Globus pallidus (tissue), 1 donor: ENCODE results near the gene BBIP1.

ENCODE experiments used
- DNase-seq: peaks from one replicate; pipeline ENCODE4 v3.0.0-alpha.2; 2015; ENCODE audit warnings: low spot score

The BBIP1 gene

GRCh38 chr10:110881905-110882304 lies 37.1 kb downstream of the BBIP1 start:
- no peak for DNase-seq

- no peak for DNase-seq
These were observed 37.7 kb downstream of the BBIP1 start for GRCh38 chr10:110881247-110881646.

- no peak for DNase-seq
These were observed 39.0 kb downstream of the BBIP1 start for GRCh38 chr10:110880012-110880411.

GRCh38 chr10:110876788-110877187 lies 42.2 kb downstream of the BBIP1 start:
- no peak for DNase-seq

GRCh38 chr10:110876000-110876399 lies 43.0 kb downstream of the BBIP1 start:
- DNase-seq, result no peak

- no peak for DNase-seq
These were observed 45.0 kb downstream of the BBIP1 start for GRCh38 chr10:110873951-110874350.

GRCh38 chr10:110872984-110873923 lies 45.7 kb downstream of the BBIP1 start:
- DNase-seq, result no peak

GRCh38 chr10:110872145-110872983 lies 46.6 kb downstream of the BBIP1 start:
- peak; percentile 73 for DNase-seq

- peak; percentile 99 for DNase-seq
These were observed 47.5 kb downstream of the BBIP1 start, which contains the start of gene PDCD4 for GRCh38 chr10:110871298-110872084. Gene PDCD4, plus strand, starts transcription at chr10:110871928. Its CDS starts 4,100 bp downstream, at chr10:110876028.

- no peak for DNase-seq
These were observed 48.1 kb downstream of the BBIP1 start for GRCh38 chr10:110870823-110871297.

- DNase-seq, result no peak
These were observed 50.0 kb downstream of the BBIP1 start for GRCh38 chr10:110868981-110869380.

GRCh38 chr10:110867807-110868465 lies 51.0 kb downstream of the BBIP1 start:
- no peak for DNase-seq

- DNase-seq, result peak; percentile 41
These were observed 51.8 kb downstream of the BBIP1 start for GRCh38 chr10:110867011-110867806.

- DNase-seq, result no peak
These were observed 53.0 kb downstream of the BBIP1 start for GRCh38 chr10:110865809-110866482.

GRCh38 chr10:110865186-110865808 lies 53.7 kb downstream of the BBIP1 start:
- DNase-seq, result no peak

- peak; percentile 57 for DNase-seq
These were observed 54.3 kb downstream of the BBIP1 start for GRCh38 chr10:110864662-110865140.

GRCh38 chr10:110863956-110864355 lies 55.0 kb downstream of the BBIP1 start:
- DNase-seq, result no peak

GRCh38 chr10:110863361-110863760 lies 55.6 kb downstream of the BBIP1 start:
- no peak for DNase-seq

GRCh38 chr10:110862961-110863360 lies 56.0 kb downstream of the BBIP1 start:
- no peak for DNase-seq
